GM19240 (cell line): ENCODE results near the gene MAU2.
"Not testable (repeated sequence)": the region's sequence is repeated elsewhere in the genome, so short reads cannot be mapped to it uniquely, and the experiment has no call there.

ENCODE experiments used
- DNase-seq: peaks from one replicate; pipeline ENCODE4 v3.0.0; 2011; ENCODE audit warnings: low spot score; ENCODE audit not compliant: insufficient read length

MAU2 gene

DNA sequence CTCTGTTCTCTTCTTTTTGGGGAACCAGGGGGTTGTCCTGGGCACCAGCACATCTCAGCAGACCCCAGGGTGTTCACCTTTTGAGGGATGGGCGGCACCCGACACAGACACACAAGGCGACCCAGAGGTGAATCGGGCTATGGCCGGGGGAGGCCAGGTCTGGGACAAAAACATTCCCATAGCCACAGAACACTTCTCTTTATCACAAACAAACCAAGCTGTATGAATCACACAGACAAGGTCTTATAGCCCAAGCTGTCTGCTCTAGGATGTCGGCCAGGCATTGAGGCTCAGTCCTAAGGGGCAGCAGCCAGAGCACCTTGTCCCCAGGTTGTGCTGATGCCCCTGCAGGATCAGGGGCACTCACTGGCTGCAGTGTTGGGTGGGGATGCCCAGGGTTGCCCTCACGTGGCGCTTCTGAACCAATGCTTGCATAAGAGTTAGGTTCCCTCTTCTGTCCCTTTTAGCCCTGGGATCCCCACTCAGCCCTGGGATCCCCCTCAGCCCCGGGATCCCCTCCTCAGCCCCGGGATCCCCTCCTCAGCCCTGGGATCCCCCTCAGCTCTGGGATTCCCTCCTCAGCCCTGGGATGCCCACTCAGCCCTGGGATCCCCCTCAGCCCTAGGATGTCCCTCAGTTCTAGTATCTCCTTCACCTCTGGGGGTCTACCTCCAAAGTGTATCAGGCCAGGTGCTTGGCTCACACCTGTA is 26.9 kb downstream of the MAU2 start:
- DNase-seq, result no peak

DNA sequence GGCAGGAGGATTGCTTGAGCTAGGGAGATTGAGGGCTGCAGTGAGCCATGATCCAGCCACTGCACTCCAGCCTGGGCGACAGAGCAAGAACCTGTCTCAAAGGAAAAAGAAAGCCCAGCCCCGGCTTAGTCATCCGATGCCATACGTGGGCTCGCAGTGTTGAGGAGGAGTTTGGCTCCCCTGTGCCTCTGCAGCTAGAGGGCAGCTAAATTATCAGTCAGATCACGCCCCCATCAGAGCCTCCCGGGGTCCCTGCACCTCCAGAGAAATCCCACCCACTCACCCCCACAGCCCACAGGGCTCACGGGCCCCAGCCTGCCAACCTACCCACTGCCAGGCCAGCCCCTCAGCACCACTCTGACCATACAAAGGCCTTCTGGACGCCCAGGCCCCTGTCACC is 27.6 kb downstream of the MAU2 start:
- DNase-seq, result no peak

DNA sequence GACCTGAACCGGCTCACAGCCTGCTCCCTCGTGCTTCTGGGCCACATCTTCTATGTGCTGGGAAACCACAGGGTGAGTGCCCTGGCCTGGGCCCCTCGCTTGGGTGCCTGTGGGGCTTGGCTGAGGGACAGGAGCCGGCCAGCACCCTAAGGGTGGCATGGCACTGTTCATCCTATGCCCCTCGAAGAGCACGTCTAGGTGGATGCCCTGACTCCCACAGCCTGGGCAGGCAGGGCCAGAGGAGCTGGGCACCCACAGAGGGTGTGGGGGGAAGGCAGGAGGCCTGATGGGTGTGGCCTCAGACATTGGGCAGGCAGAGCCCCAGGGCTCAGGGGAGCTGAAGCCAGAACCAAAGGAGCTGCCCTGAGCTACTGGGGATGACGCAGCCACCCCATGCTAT is 28.7 kb downstream of the MAU2 start:
- no peak for DNase-seq

DNA sequence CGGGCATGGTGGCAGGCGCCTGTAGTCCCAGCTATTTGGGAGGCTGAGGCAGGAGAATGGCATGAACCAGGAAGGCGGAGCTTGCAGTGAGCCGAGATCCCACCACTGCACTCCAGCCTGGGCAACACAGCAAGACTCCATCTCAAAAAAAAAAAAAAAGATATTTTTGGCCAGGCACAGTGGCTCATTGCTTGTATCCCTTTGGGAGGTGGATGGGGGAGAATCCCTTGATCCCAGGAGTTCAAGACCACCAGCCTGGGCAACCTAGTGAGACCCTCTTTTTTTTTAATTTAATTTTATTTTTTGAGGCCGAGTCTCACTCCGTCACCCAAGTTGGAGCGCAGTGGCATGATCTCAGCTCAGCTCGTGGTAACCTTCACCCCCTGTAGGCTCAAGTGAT is 30.1 kb downstream of the MAU2 start:
- not testable (repeated sequence) for DNase-seq

DNA sequence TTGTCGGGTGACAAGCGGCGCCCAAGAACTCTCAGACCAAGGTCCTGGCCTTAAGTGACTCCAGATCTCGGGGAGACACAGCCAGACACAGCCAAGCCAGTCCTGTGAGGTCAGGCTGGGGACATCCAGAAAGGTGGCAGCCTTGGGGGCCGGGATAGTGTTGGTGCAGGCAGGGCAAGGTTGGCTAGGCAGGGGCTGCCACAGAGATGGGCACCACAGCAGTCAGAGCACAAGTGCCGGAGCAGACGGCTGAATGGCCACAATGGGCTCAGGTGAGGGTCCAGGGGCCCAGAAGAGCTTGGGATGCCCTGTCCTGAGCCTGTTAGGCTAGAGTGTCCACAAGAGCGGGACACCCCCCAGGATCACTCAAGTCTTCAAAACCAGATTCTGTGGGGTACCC is 32.2 kb downstream of the MAU2 start:
- DNase-seq, result no peak

DNA sequence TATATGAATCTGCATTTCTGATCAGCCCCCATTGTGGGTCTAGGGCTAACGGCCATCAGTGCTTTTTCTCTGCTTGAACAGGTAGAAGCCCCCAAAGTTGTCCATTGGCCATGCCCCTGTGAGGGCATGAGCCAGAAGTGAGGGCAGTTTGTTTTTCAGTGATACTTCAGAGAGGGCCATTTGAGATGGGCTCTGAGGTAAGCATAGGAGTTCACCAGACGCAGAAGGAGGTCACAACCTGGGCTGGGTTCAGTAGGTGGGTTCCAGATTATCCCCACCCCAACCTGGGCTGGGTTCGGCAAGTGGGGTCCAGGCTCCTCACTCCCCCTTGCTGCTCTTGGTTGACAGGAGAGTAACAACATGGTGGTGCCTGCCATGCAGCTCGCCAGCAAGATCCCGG is 33.4 kb downstream of the MAU2 start:
- DNase-seq, result no peak

DNA sequence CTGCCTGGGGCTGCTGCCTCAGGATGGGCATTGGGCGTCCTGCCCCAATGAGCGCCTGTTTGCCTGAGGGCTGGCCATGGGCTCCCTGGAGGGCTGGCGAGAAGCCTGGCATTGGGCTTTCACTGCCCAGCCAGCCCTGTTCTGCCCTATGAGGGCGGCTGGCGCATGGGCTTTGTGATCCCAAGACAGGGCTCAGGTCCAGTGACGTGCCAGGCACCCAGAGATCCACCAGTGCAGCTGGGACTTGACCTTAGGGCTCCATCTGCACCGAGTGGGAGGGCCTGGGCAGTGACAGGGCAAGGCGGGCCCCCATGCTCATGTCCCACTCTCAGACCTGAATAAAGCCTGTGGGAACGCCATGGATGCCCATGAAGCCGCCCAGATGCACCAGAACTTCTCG is 34.3 kb downstream of the MAU2 start:
- no peak for DNase-seq

DNA sequence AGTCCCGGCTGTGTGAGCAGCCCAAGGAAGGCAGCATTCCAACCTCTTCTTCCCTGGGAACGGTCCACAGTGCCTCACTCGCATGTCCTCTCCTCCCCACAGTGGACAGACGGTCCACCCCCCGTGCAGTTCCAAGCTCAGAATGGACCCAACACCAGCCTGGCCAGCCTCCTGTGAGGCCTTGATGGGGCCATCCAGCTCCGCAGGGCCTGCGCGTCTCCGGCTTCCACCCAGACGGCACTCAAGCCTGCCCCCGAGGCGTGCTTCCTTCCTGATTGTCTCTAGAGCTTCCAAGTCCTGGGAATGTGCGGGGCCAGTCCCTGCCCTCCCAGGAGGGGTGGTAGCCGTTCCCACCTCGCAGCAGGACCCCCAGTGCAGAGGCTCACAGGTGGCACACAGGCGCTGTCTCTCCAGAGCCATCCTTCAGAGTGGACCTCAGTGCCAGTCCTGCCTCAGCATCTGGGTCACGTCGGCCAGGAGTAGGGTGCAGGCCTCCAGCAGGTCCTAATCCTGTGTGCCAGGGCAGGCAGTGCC is 35.0 kb downstream of the MAU2 start:
- no peak for DNase-seq

DNA sequence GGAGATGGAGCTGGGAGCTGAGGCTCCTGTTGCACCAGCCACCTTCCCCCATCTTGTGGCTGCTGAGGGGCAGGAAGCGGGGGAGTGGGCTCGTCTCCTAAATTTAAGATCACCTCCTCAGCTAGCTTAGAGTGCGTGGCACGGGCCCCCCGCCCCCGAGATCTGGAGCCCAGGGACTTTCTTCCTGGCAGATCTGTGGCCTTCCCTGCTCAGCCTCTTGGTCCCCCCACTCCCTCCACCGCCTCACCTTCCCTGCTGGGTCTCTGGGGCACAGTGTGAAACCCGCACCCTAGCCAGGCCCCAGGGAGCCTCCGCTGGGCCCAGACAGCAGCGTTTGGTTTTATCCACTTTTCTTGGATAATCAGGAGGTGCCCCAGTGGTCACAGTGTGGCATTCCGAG is 35.9 kb downstream of the MAU2 start:
- no peak for DNase-seq

DNA sequence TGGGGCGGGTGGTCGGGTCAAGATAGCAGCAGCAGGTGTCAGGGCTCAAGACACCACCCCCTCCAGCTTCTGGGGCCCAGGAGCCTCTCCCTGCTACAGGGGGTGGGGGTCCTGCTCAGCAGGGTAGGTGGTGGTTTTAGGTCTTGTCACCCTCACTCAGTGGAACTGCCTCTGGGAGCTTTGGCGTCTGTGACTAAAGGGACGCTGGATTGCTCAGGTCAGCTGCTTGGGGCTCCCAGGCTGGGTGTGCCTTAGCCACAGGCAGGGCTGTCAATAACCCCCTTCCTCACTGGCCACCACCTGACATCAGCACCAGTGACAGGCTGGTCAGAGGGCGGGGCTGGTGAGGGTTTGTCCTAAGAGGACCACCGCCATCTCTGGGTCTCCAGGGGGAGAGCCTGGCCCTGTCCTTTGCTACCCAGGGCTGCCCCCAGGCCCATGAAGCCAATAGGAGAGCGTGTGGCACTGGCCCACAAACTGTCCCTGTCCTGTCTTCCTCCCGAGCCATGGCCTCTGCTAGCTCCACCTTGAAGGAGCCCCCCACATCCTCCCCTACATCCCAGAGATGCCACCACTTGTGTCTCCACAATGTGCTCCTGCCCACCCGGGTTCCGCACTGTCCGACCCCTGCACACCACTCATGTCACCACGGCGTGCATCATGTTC is 36.4 kb downstream of the MAU2 start:
- no peak for DNase-seq

DNA sequence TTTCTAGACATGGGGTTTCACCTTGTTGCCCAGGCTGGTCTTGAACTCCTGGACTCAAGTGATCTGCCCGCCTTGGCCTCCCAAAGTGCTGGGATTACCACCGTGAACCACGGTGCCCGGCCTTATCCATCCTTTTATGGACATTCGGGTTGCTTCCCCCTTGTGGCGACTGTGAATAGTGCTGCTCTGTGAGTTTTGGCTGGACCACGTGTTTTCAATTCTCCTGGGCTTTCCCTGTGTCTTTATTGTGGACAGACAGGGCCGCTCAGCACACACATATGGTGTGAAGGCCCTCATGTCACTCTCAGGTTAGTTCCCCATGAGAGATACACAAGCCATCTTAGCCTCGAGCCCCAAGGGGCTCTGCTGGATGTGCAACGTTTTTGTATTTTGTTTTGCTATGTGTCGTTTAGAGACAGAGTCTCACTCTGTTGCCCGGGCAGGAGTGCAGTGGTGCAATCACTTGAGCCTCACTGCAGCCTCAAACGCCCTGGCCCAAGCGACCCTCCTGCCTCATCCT is 40.5 kb downstream of the MAU2 start:
- DNase-seq, result peak; percentile 66

DNA sequence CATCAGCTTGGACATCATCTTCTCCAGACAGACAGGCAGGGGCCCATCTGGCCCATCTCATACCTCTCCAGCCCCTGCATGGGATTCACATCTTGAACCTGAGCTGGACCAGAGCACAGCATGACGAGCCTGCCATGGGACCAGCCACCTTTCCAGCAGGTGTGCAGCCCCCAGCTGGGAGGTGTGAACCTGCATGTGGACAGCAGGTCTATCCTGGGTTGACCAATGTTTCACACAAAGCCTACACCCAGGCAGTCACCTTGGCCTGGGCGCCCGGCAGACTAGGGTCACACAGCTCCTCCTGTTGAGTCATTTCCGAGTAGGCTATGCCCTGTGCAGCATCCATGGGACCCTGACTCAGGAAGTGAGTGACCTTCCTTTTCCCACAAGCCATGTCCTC is 41.4 kb downstream of the MAU2 start:
- no peak for DNase-seq

DNA sequence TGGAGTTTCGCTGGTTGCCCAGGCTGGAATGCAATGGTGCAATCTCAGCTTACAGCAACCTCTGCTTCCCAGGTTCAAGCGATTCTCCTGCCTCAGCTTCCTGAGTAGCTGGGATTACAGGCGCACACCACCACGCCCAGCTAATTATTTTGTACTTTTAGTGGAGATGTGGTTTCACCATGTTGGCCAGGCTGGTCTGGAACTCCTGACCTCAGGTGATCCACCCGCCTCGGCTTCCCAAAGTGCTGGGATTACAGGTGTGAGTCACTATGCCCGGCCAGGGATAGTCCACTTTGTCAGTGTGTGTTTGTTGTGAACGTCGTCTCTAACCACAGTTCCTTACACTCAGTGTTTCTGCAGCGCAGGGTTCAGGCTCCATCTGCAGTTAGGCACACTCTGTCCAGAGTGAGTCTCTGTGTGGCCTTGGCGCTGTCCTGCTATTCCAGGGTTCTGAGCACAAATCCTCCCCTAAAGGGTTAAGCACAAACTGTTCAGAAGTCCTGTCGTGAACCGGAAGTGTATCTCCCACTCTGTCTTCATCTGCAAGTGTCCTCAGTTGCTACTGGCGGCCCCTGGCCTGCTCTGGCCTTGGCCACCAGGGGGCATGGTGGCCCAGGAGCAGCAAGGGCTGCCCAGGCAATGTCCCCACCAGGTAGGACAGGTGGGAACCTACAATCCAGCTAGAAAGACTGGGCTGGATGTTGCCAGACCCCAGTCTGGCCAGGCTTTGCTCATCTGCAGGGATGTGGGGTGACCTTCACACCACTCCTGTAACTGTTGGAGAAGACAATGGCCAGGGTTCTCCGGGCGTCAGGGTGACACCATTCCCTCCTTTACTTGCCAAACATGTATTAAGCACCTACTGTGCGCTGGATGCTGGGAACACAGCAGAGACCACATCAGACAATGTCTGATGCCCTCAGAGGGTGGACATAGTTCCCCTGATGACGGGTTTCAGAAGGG is 46.1 kb downstream of the MAU2 start:
- DNase-seq, result peak; percentile 55

DNA sequence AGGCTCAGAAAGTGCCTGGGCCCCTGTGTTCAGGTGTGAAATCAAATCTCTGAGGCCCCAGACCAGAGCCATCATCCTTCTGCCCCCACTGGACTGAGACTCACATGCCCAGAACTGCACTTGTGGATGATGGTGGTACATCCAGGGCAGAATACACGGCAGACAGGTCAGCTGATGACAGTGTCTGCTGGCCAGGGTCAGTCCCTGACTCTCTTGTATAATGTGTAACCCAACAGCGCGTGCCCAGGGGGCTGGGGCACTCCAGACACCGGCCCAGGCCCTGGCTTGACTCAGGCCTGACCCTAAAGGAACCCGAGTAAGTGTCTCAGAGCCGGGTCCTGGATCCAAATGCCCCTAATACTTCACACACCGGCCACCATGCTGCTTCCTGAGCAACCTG is 47.5 kb downstream of the MAU2 start:
- DNase-seq, result no peak

DNA sequence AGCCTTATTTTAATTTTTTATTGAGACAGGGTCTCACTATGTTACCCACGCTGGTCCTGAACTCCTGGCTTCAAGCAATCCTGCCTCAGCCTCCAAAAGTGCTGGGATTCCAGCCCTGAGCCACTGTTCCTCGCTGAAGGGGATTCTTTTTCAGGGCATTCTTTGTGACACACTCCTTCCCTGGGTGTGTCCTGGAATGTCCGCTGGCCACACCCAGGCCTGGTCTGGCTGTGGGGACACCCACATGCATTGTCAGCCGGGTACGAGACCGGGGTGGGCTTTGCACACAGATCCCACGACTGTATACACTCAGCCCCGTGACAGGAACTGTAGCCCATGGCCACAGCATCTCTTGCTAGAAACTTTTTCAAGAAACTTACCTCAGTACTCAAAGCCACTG is 50.4 kb downstream of the MAU2 start:
- DNase-seq, result no peak

DNA sequence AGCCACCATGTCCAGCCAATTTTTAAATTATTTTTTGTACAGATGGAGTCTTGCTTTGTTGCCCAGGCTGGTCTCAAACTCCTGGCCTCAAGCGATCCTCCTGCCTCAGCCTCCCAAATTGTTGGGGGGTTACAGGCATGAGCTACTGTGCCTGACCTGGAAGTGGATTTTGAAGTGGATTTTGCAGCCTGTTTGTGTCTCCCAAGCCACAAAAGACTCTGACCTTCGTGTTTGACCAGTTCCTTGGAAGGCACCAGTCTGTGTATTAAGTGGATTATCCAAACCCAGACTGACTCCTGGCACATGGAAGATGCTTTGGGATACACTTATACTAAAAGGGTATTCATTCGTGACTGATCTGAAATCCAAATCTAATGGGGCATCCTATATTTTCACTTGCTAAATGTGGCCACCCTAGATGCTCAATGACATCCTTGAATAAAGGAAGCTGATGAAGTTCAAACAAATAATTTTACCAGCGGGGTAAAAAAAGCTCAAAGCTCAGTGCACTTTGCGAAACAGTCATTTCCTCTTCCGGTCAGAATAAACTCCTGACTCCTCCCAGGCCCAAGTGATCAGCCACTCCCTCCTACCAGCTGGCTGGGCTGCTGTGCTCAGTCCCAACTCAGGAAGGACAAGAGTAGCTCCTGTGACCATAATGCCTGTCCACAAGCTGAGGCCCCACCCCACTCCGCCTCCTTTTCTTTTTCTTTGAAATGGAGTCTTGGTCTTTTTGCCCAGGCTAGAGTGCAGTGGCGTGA is 52.2 kb downstream of the MAU2 start:
- DNase-seq, result no peak

DNA sequence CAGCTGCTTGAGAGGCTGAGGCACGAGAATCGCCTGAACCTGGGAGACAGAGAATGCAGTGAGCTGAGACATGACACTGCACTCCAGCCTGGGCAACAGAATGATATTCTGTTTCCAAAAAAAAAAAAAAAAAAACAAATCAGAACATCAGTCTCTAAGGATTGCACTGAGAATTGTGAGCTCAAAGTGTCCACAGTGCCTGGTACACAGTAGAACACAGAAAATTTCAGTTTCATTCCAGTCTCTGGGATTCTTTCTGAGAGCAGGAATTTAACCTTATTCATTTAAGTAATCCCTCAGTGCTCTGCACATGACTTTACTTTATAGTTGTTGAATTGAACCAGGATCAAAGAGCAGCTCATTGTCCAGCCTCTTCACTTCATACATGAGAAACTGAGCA is 58.9 kb downstream of the MAU2 start:
- no peak for DNase-seq

DNA sequence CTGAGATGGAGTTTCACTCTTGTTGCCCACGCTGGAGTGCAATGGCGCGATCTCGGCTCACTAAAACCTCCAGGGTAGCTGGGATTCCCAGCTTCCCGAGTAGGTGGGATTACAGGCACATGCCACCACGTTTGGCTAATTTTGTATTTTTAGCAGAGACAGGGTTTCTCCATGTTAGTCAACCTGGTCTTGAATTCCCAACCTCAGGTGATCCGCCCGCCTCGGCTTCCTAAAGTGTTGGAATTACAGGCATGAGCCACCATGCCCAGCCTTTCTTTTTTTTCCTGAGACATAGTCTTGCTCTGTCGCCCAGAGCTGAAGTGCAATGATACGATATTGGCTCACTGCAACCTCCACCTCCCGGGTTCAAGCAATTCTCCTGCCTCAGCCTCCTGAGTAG is 59.7 kb downstream of the MAU2 start:
- not testable (repeated sequence) for DNase-seq

DNA sequence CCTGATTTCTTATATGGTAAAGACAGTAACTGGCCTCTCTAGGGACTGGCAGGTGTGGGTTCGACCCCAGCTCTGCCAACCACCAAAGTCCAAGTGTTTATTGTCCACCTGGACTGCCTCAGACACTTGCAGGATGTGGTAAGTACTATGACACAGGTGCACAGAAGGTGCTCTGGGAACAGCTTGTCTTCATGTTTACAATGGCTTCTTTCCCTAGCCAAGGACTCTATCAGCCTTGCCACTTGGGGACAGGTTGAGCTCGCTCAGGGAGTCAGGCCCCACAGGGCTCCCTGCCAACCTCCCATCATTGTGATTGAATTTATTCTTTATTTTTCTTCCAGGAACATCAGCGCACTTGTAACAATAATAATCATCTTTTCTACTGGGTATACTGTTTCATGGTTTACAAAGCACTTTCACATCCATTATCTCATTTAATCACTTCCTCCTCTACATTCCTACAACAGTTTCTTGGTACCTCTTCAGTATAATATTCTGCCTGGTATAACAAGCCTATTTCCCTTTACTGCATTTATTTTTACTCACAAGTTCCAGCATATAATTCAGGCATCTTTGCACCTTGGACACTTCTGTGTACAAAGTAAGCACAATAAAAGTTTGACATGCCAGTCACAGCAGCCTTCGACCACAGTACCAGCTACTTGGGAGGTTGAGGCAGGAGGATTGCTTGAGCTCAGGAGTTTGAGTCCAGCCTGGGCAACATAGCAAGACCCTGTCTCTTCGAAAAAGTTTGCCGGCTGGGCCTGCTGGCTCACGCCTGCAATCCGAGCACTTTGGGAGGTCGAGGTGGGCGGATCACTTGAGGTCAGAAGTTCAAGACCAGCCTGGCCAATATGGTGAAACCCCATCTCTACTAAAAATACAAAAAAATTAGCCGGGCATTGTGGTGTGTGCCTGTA is 60.6 kb downstream of the MAU2 start:
- no peak for DNase-seq

DNA sequence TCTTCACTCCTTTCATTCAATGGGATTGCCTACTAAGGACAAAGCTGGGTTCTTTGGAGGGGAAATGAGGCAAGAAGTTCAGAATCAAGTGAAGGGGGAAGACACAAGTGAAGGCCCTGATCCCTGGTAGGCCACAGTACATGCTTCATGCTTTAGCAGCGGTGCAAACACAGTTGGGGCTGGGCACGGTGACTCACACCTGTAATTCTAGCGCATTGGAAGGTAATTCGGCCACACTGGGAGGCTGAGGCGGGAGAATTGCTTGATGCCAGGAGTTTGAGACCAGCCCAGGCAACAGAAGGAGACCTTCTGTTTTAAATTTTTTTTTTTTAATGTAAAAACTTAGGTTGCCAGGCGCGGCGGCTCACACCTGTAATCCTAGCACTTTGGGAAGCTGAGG is 61.5 kb downstream of the MAU2 start:
- DNase-seq, result no peak
